ENCODE measurements around the gene TPSB2. TPM values are rescaled to one million over a fixed set of nuclear protein-coding genes. Genes with fewer than 3 reads are reported as not detected.
"Not testable (repeated sequence)": the region's sequence is repeated elsewhere in the genome, so short reads cannot be mapped to it uniquely, and the experiment has no call there.

Gene TPSB2
- total RNA-seq, 1 experiment from 2014 or later, result 16.7 TPM

DNA sequence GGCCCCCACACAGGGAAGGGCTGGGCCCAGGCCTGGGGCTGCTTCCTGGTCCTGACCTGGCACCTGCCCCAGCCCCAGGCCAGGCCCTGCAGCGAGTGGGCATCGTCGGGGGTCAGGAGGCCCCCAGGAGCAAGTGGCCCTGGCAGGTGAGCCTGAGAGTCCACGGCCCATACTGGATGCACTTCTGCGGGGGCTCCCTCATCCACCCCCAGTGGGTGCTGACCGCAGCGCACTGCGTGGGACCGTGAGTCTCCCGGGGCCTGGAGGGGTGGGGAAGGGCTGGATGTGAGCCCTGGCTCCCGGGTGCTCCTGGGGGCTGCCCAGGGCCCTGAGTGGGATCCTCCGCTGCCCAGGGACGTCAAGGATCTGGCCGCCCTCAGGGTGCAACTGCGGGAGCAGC is 11.1 kb upstream of the TPSB2 start:
- H3K27ac ChIP-seq (ENCODE audit: low read depth, low read length, poor library complexity, severe bottlenecking); H3K4me3 ChIP-seq (ENCODE audit: low read depth, low read length, poor library complexity, severe bottlenecking); DNase-seq (ENCODE audit: low spot score); POLR2A ChIA-PET (ENCODE audit: low non-redundant PET); CTCF ChIA-PET; intact Hi-C loops (cut with micrococcal nuclease; ENCODE audit: unreplicated experiment); H3K9me3 ChIP-seq (ENCODE audit: low read depth, low read length, poor library complexity, severe bottlenecking); H3K36me3 ChIP-seq (ENCODE audit: insufficient read depth, low read length, poor library complexity, severe bottlenecking); BruUV-seq (replicated peaks); H3K27me3 ChIP-seq (replicated peaks; ENCODE audit: insufficient read depth, low read depth, low read length, poor library complexity): not testable (repeated sequence)
- peaks cover 11% of the 10 kb centered on the region for H3K4me1 ChIP-seq (ENCODE audit: insufficient read depth, low read length, poor library complexity, severe bottlenecking)

DNA sequence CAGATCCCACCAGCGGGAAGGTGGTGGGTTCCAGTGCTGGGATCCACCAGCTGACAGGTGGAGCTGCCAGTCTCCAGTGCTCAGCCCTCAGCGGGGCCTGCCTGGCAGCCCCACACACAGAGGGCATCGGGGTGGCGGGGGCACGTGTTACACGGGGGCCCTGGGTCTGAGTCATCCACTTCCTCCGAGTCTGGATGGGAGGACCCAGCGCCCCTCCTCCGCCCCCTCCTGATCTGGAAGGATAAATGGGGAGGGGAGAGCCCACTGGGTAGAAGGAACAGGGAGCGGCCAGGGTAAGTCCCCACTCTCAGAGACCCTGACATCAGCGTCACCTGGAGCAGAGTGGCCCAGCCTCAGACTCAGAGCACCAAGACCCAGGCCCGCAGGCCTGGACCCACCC is 10.5 kb upstream of the TPSB2 start, which contains the start of gene TPSAB1:
TSS of gene TPSAB1 (plus strand) at position 270 of the 400 bp plus-strand sequence. CDS start 234 bp downstream, outside the sequence.
- BruUV-seq (replicated peaks); H3K9me3 ChIP-seq (ENCODE audit: low read depth, low read length, poor library complexity, severe bottlenecking); CTCF ChIA-PET; H3K4me3 ChIP-seq (ENCODE audit: low read depth, low read length, poor library complexity, severe bottlenecking); intact Hi-C loops (cut with micrococcal nuclease; ENCODE audit: unreplicated experiment); H3K27me3 ChIP-seq (replicated peaks; ENCODE audit: insufficient read depth, low read depth, low read length, poor library complexity); DNase-seq (ENCODE audit: low spot score); H3K27ac ChIP-seq (ENCODE audit: low read depth, low read length, poor library complexity, severe bottlenecking); H3K36me3 ChIP-seq (ENCODE audit: insufficient read depth, low read length, poor library complexity, severe bottlenecking); H3K4me1 ChIP-seq (ENCODE audit: insufficient read depth, low read length, poor library complexity, severe bottlenecking); POLR2A ChIA-PET (ENCODE audit: low non-redundant PET): not testable (repeated sequence)

DNA sequence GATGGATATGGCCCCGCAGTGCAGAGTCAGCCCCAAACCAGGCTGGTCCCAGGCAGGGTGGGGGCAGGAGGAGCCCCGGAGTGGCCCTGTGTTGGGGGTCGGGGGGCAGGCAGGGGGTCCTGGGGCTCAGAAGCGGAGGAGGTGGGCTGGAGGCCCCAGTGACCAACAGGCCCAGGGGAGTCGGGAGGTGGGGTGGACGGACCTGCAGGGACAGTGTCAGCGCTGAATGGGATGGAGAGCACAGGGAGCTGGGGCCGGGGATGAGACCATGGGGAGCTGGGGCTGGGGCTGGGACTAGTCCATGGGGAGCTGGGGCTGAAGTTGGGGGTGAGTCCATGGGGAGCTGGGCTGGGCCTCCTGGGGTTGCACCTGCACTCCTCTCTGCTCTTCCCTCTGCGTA is 9.6 kb upstream of the TPSB2 start:
- intact Hi-C loops (cut with micrococcal nuclease; ENCODE audit: unreplicated experiment); H3K36me3 ChIP-seq (ENCODE audit: insufficient read depth, low read length, poor library complexity, severe bottlenecking); H3K4me1 ChIP-seq (ENCODE audit: insufficient read depth, low read length, poor library complexity, severe bottlenecking); H3K9me3 ChIP-seq (ENCODE audit: low read depth, low read length, poor library complexity, severe bottlenecking); DNase-seq (ENCODE audit: low spot score); POLR2A ChIA-PET (ENCODE audit: low non-redundant PET); H3K27ac ChIP-seq (ENCODE audit: low read depth, low read length, poor library complexity, severe bottlenecking); H3K4me3 ChIP-seq (ENCODE audit: low read depth, low read length, poor library complexity, severe bottlenecking); BruUV-seq (replicated peaks); CTCF ChIA-PET; H3K27me3 ChIP-seq (replicated peaks; ENCODE audit: insufficient read depth, low read depth, low read length, poor library complexity): not testable (repeated sequence)

DNA sequence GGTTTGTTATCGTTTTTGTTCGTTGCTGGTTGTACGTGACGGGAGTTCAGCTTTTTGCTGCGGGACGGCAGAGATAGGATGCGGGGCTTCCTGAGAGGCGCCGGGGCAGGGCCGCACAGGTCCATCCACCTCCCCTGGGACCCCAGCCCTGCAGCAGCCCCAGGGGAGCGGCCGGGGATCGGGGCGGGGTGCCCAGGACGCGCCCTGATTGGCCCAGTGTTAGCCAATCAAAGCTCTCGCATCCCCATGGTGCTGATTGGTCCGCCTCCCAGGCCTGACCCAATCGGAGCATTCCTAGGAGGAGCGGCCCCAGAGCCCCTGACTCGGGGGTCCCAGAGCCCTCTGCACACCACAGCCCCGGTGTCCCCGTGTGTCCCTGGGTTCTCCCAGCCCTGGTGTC is 8.9 kb upstream of the TPSB2 start:
- peak; percentile 55 for DNase-seq (ENCODE audit: low spot score)
- POLR2A ChIA-PET (ENCODE audit: low non-redundant PET); H3K36me3 ChIP-seq (ENCODE audit: insufficient read depth, low read length, poor library complexity, severe bottlenecking); H3K27me3 ChIP-seq (replicated peaks; ENCODE audit: insufficient read depth, low read depth, low read length, poor library complexity); H3K4me1 ChIP-seq (ENCODE audit: insufficient read depth, low read length, poor library complexity, severe bottlenecking); intact Hi-C loops (cut with micrococcal nuclease; ENCODE audit: unreplicated experiment); H3K4me3 ChIP-seq (ENCODE audit: low read depth, low read length, poor library complexity, severe bottlenecking); H3K9me3 ChIP-seq (ENCODE audit: low read depth, low read length, poor library complexity, severe bottlenecking); BruUV-seq (replicated peaks): not testable (repeated sequence)
- peak overlapping the region; percentile 45 for H3K27ac ChIP-seq (ENCODE audit: low read depth, low read length, poor library complexity, severe bottlenecking)
- CTCF ChIA-PET, result interaction anchor here (0.6 kb wide), 1 partner anchor 280 kb away, joined by 5 read pairs; no protein-coding TSS in a partner anchor

GRCh38 chr16:1237990-1238389 is 8.0 kb upstream of the TPSB2 start:
- Histone ChIP-seq H3K4me3 (ENCODE audit: low read depth, low read length, poor library complexity, severe bottlenecking) (no peak overlapping the region), H3K9me3 (ENCODE audit: low read depth, low read length, poor library complexity, severe bottlenecking) (no peaks in the 10 kb centered on the region), H3K27ac (ENCODE audit: low read depth, low read length, poor library complexity, severe bottlenecking) (no peak overlapping the region), H3K27me3 (replicated peaks; ENCODE audit: insufficient read depth, low read depth, low read length, poor library complexity) (no peaks in the 10 kb centered on the region), H3K36me3 (ENCODE audit: insufficient read depth, low read length, poor library complexity, severe bottlenecking) (no peaks in the 10 kb centered on the region), H3K4me1 (ENCODE audit: insufficient read depth, low read length, poor library complexity, severe bottlenecking) (peaks cover 4% of the 10 kb centered on the region)
- POLR2A ChIA-PET (ENCODE audit: low non-redundant PET), result no interaction called here
- no TSS peak for BruUV-seq (replicated peaks)
- intact Hi-C loops (cut with micrococcal nuclease; ENCODE audit: unreplicated experiment), result no loop called here
- CTCF ChIA-PET, result no interaction called here
- TF ChIP-seq EZH2 (IDR thresholded peaks at IDR 0.05; ENCODE audit: borderline replicate concordance, low read depth, low read length, poor library complexity, severe bottlenecking) (no peak), CTCF (conservative IDR thresholded peaks at IDR 0.05; ENCODE audit: low read depth, low read length) (no peak)
- DNase-seq (ENCODE audit: low spot score), result no peak

DNA sequence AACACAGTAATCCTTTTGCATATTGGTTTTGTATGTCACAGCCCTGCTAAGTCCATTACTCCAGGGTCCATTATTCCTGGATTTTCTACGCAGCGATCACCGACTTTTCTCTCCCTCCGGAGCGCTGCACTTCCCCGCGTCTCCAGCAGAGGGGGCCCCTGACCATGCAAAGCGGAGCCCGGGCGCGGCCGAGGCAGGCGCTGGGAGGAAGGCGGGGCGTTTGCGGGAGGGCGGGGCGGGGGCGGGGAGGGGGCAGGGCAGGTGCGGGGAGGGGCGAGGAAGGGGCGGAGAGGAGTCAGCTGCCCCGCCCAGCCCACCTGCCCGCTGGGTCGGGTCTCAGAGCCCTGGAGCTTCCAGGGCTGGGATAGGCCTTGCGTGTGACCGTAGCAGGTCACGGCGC is 6.7 kb upstream of the TPSB2 start:
- intact Hi-C loops (cut with micrococcal nuclease; ENCODE audit: unreplicated experiment); H3K4me3 ChIP-seq (ENCODE audit: low read depth, low read length, poor library complexity, severe bottlenecking); H3K9me3 ChIP-seq (ENCODE audit: low read depth, low read length, poor library complexity, severe bottlenecking); H3K36me3 ChIP-seq (ENCODE audit: insufficient read depth, low read length, poor library complexity, severe bottlenecking); DNase-seq (ENCODE audit: low spot score); H3K4me1 ChIP-seq (ENCODE audit: insufficient read depth, low read length, poor library complexity, severe bottlenecking); H3K27me3 ChIP-seq (replicated peaks; ENCODE audit: insufficient read depth, low read depth, low read length, poor library complexity); H3K27ac ChIP-seq (ENCODE audit: low read depth, low read length, poor library complexity, severe bottlenecking); CTCF ChIA-PET; BruUV-seq (replicated peaks); POLR2A ChIA-PET (ENCODE audit: low non-redundant PET): not testable (repeated sequence)

DNA sequence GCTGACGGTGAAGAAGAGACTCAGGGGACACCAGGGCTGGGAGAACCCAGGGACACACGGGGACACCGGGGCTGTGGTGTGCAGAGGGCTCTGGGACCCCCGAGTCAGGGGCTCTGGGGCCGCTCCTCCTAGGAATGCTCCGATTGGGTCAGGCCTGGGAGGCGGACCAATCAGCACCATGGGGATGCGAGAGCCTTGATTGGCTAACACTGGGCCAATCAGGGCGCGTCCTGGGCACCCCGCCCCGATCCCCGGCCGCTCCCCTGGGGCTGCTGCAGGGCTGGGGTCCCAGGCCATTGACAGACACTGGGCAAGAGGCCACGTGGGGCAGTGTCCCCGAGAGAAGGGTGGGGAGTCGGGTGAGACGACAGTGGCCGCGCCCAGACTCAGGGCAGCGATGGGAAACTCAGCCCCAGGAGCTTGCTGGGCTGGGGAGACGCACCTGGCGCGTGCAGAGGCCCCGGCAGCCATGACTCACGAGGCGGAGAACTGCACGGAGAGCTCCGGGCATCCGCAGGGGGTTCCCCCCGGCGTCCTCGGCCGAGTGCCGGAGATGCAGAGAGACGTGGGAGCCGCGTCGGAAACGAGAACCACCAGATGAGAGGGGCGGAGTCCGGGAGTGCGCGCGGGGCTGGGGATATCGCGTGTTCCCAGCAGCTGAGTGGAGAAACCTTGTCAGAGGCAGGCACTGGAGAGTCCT is 2.2 kb upstream of the TPSB2 start:
- H3K36me3 ChIP-seq (ENCODE audit: insufficient read depth, low read length, poor library complexity, severe bottlenecking); H3K27me3 ChIP-seq (replicated peaks; ENCODE audit: insufficient read depth, low read depth, low read length, poor library complexity); H3K9me3 ChIP-seq (ENCODE audit: low read depth, low read length, poor library complexity, severe bottlenecking); H3K4me3 ChIP-seq (ENCODE audit: low read depth, low read length, poor library complexity, severe bottlenecking); POLR2A ChIA-PET (ENCODE audit: low non-redundant PET); DNase-seq (ENCODE audit: low spot score); H3K27ac ChIP-seq (ENCODE audit: low read depth, low read length, poor library complexity, severe bottlenecking); CTCF ChIA-PET; intact Hi-C loops (cut with micrococcal nuclease; ENCODE audit: unreplicated experiment); BruUV-seq (replicated peaks); H3K4me1 ChIP-seq (ENCODE audit: insufficient read depth, low read length, poor library complexity, severe bottlenecking): not testable (repeated sequence)

All from A673 (cell line).